Adrenal gland (tissue), 5 donors: ENCODE measurements around the gene DUSP3.

Experiments used
- CTCF ChIP-seq, 6 experiments: fragments of 450-650 bp in 4 of 6; fragments of 200-600 bp in 2 of 6; sonication (generic) in 1 of 6; IDR thresholded peaks; 1 replicate in 5 of 6; 2 replicates in 1 of 6; pipeline versions ENCODE4 v1.5.1 to v1.8.0; 2016 to 2021; ENCODE audit warnings: antibody characterized with exemption in 6 of 6, mild to moderate bottlenecking in 2 of 6, moderate library complexity in 1 of 6
- POLR2A ChIP-seq, 2 donors: fragments of 450-650 bp; IDR thresholded peaks; one replicate each; pipeline ENCODE4 v1.6.1; 2017; ENCODE audit warnings: antibody characterized with exemption in 2 of 2, mild to moderate bottlenecking in 2 of 2, moderate library complexity in 1 of 2
- donor health status: DM: no; HTN: no; CAD: no.

- no peak for TF ChIP-seq POLR2A (IDR thresholded peaks at IDR 0.05)
- no peak for TF ChIP-seq CTCF (IDR thresholded peaks at IDR 0.05)
These were observed 35.9 kb upstream of the DUSP3 start for GRCh38 chr17:43814714-43815113.
